Activated naive CD8-positive, alpha-beta T cell treated with anti-CD3 and anti-CD28 coated beads, Interleukin-2, amount 50 U/mL, for 16 hours (primary cell): Measurements from ENCODE around the gene SLC35A4.
"Not testable (repeated sequence)": the region's sequence is repeated elsewhere in the genome, so short reads cannot be mapped to it uniquely, and the experiment has no call there.

ENCODE experiments used
- DNase-seq: peaks from one replicate; pipeline ENCODE4 v3.0.0-alpha.2; 2020; ENCODE audit warnings: low read depth, low spot score

Gene SLC35A4

DNA sequence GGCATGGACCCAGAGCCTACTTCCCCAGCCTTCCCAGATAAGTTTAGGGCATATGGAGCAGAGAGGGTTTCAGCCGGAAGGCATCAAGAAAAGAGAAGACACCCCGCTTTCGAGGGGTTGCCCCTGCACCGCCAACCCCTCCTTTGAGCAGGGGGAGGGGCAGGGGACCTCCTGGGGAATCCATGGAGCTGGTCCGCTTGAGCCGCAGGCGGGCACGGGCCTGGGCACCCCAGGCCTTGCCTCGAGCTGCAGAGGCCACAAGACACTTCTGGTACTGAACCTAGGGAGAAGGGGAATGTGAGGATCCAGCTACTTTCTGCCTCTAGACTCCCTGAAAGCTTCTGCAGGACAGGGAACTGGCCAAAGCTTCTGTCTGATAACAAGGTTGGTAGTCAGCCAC, 6.1 kb upstream of the SLC35A4 start:
- DNase-seq: no peak

DNA sequence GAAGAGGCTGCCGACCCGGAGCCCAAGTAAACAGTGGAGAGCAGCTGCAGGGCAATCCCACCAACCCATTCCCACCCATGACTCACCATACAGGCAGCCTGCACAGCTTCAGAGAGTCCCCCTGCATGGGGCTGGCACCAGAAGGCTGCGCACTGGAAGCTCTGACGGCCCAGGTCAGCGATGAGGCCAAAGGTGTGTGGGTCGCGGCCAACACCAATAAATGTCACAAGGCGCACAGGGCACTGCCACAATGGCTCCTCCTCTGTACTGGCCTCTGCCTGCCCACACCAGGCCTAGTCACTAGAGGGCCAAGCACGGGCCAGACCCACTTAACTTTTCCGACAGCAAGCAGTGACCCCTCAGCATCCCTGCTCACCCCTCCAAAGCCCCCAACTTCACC, 4.4 kb upstream of the SLC35A4 start:
- no peak for DNase-seq

DNA sequence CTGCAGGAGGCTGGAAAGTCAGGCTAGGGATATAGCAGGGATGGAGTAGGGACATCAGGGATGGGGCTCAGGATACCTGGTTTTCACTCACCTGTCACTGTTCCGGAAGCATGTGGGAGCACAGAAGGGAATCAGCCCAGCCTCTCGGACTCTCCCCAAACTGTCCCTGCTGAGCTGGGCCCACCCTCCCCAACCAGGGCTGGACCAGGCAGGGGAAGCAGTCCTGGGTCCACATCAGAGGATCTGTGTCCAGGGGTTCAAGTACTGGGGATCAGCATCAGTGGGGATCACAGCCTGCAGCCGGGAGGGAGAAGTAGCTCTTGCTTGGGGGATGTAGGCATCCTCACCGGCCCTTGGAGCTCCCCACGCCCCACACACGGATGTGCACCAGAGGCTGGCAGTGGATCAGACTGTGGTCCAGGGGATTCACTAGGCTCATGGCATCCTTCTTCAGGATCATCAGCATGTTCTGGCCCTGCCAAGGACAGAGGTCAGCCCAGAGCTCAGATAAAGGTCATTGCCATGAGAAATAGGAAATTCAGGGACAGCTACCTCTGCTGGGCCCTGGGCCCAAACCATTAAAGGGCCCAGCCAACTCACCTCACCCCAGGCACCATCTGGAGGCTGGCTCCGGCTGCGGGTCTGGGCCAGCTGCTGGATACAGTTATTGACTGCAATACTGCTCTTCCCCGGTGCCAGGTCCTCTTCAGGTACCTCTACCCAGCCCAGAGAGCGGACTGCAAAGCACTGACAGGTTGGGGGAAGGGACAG, 2.7 kb upstream of the SLC35A4 start:
- DNase-seq: no peak

DNA sequence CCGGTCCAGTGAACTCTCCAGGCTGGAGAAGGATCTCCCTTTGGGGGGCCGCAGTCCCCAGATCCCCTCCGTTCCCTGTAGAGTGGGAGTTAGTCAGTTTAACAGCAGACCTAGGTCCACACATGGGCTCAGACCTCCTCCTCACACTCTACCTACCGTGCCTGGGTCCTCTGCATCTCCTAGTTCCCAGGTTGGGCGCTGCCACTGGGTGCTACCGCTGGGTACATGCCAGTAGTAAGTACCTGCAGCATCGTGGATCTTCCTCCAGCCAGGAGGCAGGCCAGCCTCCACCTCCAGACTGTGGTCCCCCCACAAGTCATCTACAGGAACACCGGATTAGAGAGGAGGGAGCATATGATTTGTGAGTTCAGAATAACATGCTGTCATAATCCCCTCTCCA, 1.0 kb upstream of the SLC35A4 start:
- no peak for DNase-seq

DNA sequence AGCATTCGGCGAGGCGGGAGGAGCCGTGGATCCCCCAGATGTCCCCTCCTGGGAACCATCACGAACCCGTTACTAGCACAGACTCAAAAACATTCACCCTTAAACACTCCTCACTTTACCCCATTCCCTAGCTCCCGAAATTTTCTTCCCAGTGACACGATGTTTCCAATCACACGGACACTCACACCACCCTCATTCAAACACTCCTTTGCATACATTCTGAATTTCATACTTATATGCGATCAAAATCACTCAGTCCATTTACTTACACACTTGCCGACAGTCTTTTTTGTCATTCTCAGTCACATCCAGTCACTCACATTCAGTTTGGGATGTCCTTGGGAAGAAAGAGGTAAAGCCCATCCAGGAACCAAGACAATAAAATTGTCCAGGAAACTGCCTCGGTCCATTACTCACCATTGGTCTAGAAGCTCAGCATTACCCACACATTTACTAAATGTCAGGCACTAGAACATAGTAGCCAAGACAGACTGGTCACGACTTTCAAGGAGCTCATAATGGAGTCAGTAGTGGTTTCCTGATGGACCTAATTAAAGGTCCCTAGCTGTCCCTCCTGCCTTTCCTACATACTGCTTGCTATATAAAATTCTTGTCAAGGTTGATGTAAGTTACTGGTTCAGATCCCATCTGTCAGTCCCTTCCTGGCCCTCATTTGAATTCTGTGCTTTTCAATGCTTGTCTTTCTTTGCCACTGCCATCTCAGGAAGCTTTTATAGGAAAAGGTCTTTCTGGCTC, 574 bp downstream of the SLC35A4 start:
- no peak for DNase-seq

DNA sequence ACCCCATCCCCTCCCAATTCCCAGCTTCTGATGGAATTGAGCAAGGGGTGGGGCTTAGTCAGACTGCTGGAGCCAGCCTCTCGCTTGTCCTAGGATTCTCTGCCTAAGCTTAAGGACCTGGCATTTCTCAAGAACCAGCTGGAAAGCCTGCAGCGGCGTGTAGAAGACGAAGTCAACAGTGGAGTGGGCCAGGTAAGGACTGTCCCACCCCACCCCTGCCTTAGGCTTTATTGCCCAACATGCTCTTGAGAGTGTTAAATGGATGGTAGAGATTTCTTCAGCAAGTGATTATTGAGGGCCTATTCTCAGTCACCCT, 1.1 kb downstream of the SLC35A4 start:
- no peak for DNase-seq

DNA sequence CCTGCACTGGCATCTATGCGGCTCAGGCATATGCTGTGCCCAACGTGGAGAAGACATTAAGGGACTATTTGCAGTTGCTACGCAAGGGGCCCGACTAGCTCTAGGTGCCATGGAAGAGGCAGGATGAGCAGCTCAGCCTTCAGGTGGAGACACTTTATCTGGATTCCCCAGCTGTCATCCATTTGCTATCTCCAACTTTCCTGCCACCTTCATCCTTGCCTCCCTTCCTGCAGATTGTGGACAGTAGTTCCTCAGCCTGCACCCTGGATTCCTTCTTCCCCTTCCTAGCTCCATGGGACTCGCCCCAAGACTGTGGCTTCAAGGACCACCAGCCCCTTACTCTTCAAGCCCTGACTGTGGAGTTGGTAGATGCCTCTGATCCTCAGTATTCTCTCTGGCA, 2.0 kb downstream of the SLC35A4 start:
- DNase-seq: no peak

DNA sequence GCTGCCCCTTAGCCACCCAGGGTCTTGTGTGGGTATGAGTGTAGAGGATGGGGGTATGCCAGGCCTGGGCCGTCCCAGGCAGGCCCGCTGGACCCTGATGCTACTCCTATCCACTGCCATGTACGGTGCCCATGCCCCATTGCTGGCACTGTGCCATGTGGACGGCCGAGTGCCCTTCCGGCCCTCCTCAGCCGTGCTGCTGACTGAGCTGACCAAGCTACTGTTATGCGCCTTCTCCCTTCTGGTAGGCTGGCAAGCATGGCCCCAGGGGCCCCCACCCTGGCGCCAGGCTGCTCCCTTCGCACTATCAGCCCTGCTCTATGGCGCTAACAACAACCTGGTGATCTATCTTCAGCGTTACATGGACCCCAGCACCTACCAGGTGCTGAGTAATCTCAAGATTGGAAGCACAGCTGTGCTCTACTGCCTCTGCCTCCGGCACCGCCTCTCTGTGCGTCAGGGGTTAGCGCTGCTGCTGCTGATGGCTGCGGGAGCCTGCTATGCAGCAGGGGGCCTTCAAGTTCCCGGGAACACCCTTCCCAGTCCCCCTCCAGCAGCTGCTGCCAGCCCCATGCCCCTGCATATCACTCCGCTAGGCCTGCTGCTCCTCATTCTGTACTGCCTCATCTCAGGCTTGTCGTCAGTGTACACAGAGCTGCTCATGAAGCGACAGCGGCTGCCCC, 2.6 kb downstream of the SLC35A4 start:
- no peak for DNase-seq

DNA sequence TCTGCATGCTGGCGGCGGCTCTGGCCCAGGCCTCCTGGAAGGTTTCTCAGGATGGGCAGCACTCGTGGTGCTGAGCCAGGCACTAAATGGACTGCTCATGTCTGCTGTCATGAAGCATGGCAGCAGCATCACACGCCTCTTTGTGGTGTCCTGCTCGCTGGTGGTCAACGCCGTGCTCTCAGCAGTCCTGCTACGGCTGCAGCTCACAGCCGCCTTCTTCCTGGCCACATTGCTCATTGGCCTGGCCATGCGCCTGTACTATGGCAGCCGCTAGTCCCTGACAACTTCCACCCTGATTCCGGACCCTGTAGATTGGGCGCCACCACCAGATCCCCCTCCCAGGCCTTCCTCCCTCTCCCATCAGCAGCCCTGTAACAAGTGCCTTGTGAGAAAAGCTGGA, 3.2 kb downstream of the SLC35A4 start:
- DNase-seq: no peak

DNA sequence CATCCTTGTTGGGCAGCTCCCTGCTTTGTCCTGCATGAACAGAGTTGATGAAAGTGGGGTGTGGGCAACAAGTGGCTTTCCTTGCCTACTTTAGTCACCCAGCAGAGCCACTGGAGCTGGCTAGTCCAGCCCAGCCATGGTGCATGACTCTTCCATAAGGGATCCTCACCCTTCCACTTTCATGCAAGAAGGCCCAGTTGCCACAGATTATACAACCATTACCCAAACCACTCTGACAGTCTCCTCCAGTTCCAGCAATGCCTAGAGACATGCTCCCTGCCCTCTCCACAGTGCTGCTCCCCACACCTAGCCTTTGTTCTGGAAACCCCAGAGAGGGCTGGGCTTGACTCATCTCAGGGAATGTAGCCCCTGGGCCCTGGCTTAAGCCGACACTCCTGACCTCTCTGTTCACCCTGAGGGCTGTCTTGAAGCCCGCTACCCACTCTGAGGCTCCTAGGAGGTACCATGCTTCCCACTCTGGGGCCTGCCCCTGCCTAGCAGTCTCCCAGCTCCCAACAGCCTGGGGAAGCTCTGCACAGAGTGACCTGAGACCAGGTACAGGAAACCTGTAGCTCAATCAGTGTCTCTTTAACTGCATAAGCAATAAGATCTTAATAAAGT, 3.9 kb downstream of the SLC35A4 start:
- no peak for DNase-seq

DNA sequence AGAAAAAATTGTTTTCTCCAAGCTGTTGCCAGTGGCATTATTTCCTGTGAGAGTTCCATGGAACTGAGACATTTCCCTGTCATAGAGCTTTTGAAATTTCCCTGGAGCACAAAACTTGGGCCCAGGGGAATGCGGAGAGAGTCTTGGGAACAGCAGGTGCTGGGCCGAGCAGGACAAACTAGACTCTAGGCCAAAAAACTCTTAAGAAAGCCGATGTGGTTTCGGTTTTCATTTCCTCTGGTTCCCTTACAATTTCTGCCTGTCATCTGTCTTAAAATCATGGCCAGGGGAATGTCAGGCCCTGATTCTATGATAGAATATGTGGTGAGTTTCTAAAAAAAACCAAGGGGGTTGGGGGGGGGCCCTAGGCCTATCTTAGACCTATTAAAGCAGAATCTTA, 4.6 kb downstream of the SLC35A4 start:
- no peak for DNase-seq

DNA sequence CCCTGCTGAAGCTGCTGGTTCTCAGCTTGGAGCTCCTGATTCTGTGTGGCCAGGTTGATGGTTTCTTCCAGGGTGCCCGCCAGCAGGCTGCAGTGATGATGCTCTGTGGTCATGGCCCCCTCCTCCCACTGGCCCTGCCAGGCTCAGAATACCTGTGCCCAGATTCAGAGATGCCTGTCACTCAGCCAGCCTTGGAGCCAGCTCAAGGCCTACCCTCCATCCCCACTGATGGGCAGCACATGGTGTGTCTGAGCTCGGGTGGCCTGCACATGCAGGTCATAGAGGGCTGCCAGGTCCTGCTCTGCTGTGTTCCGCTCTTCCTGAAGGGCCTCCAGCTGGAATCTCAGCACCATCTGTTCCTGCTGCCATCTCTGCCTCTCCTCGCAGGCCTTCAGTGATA, 5.4 kb downstream of the SLC35A4 start:
- no peak for DNase-seq

DNA sequence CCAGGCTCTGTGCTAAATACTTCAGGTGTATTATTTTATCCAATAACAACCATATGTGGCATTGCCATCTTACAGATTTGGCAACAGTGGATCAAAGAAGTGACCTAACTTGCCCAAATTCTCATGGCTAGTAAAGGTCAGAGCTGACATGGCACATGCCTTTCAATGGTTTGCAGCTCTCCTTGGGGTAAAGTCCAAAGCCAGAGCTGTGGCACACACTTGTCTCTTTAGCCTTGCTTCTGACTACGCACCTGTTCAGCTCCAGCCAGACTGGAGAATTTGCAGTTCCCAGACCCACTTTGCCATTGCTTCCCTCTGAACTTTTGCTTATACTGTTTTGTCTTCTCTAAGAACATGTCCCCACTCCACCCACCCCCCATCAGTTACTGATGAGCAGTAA, 5.9 kb downstream of the SLC35A4 start:
- DNase-seq: no peak

DNA sequence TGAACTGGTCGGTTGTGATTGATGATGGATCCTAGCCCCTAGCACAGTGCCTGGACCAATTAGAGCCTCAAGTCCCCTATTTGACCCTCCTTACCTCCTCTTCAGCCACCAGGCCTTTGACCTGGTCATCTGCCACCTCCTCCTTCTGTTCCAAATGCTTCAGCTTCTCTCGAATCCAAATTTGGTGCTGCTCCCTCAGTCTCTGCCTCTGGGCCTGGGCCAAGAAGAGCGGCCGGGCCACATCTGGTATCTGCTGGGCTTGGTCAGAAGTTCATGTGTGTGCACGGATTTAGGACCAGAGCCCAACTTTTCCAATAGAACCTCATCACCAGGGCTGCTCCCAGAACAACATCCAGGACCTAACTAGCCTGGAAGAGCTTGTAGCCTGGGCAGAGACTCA, 6.5 kb downstream of the SLC35A4 start:
- DNase-seq: no peak

DNA sequence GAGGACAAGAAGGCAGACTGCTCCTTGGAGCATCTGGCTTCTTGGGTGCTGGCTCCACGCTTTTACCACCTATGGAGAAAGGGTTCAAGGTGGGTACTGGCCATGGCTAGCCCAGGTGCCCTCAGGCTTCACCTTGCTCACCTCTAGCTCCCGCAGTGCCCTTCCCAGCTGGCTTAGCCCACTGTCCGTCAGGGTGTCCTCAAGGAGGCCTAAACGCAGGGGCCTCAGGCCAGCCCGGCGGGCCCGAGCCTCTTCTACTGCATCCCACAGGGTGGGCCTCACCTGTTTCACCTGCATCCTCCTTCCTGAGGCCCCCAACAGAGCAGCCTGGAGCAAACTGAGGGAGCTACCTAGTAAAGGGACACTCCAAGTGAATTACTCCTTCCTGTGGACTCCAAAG, 9.1 kb downstream of the SLC35A4 start:
- DNase-seq: no peak

DNA sequence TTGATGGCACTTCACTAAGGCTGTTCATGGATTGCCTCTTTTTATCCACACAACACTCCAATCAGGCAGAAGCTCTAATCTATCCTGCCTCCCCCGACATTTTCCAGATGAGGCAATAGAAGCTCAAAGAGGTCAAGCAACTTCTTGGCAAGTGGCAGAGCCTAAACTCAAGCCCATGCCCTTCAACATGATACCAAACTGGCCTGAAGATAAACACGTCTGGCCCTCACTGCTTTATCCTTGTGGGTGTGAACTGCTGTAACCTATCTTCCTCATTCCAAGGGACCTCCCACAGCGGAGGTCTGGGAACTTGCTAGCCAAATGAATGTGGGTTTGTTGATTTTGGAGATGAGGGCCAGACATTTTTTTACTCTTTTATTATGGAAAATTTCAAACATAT, 9.5 kb downstream of the SLC35A4 start:
- no peak for DNase-seq

DNA sequence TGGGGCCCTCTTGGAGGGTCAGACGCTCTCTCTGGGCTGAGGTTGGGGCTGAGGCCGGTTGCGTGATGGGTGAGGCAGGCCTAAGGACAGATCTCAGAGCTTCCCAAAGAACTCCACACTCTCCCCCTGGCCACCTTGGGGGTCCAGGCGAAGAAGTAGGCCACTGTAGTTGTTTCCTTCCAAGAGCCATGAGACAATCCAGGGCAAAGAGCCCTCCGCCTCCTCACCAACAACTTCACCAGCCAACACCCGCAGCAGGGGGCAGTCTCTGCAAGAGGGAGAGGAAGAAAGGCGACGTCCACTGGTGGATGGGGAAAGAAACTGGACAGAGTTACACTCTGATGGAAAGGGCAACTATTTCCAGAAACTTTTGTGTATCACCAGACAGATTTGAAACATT, 10.7 kb downstream of the SLC35A4 start:
- DNase-seq: no peak

DNA sequence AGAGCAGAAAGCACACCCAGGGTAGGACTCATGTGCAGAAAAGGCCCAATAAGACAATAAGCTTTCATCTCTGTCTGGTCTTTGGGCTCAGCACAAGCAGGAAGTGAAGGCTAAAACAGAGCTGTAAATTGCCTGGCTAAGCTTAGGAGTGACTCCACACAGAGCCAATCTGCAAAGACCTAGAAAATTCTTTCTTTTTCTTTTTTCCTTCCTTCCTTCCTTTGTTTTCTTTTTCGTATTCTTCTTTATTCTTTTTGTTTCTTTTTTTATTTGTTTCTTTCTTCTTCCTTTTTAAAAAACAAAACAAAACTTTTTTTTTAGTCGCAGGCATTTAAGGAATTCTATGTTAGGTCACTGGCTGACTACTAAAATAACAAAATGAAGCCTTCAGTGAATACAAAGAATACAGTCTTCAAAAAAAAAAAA, 12.2 kb downstream of the SLC35A4 start:
- no peak for DNase-seq

DNA sequence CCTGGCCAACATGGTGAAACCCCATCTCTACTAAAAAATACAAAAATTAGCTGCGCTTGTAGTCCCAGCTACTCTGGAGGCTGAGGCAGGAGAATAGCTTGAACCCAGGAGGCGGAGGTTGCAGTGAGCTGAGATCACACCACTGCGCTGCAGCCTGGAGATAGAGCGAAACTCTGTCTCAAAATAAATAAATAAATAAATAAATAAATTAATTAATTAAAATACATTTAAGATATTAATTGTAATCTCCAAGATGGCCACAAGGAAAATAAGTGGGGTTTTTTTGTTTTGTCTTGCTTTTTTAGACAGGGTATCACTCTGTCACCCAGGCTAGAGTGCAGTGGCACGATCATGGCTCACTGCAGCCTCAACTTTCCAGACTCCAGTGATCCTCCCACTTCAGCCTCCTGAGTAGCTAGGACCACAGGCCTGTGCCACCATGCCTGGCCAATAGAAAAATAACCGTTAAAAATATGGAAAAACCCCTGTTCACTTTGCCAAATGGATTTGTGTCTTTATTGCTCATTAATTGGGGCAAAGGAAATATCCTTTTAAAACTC, 14.6 kb downstream of the SLC35A4 start:
- not testable (repeated sequence) for DNase-seq

DNA sequence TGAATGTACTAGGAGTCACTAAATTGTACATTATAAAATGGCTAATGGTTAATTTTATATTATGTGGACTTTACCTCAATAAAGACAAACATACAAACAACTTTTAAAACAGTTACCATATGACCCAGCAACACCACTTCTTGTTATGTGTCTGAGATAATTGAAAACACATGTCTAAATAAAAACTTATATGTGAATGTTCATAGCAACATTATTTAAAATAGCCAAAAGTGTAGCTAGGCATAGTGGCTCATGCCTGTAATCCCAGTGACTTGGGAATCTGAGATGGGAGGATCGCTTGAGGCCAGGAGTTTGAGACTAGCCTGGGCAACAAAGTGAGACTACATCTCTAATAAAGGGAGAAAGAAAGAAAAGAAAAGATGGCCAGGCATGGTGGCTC, 22.9 kb downstream of the SLC35A4 start:
- DNase-seq: no peak

DNA sequence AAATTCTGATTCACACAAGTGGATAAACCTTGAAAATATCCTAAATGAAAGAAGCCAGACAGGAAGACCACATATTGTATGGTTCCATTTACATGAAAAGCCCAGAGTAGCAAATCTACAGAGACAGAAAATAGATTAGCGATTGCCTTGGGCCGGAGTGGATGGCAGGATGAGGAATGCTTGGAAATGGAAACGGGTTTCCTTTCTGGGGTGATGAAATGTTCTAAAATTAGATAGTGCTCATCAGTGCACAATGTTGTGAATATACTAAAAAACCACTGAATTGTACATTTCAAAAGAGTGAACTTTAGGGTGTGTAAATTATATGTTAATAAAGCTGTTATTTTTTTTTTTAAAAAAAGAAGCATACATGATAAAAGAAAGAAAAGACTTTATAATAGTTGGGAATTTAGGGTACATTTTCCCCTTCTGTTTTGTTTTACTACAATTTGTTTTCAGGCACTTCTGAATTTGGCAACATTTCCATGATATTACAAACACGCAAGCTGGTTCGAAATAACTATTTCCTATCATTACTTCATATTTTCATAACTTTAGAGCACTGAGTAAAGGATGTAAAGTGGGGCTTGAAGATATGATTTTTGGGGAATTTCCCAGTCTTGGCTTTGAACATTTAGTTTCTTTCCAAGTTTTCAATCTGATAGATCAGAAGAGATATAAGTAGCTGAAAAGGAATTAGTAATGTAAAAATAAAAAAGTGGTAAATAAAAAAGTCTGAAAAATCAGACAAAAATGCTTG, 23.9 kb downstream of the SLC35A4 start:
- DNase-seq: no peak
